Activated naive CD4-positive, alpha-beta T cell treated with anti-CD3 and anti-CD28 coated beads, Interleukin-2, amount 50 U/mL, for 24 hours (primary cell): ENCODE data around the gene HAP1.
A peak's percentile ranks its signal among the peaks of the same experiment; 100 is the strongest.
"Not testable (repeated sequence)": the region's sequence is repeated elsewhere in the genome, so short reads cannot be mapped to it uniquely, and the experiment has no call there.

ENCODE experiments used
- H3K27ac Mint-ChIP-seq: one replicate; pipeline ENCODE4 v1.8.0; 2021; ENCODE audit warnings: mild to moderate bottlenecking, mixed read lengths
- H3K27me3 Mint-ChIP-seq: one replicate; pipeline ENCODE4 v1.8.0; 2021; ENCODE audit warnings: mixed read lengths
- H3K36me3 Mint-ChIP-seq: one replicate; pipeline ENCODE4 v1.8.0; 2021; ENCODE audit warnings: mixed read lengths
- H3K4me1 Mint-ChIP-seq: one replicate; pipeline ENCODE4 v1.8.0; 2021; ENCODE audit warnings: mixed read lengths
- H3K4me3 Mint-ChIP-seq: one replicate; pipeline ENCODE4 v1.8.0; 2021; ENCODE audit warnings: mild to moderate bottlenecking, mixed read lengths
- H3K9me3 Mint-ChIP-seq: one replicate; pipeline ENCODE4 v1.8.0; 2021; ENCODE audit warnings: mixed read lengths

The HAP1 gene

GRCh38 chr17:41717408-41718286 lies 16.8 kb downstream of the HAP1 start:
- Mint-ChIP-seq H3K4me3 (no peak overlapping the region), H3K27ac (no peak overlapping the region), H3K9me3 (no peaks in the 10 kb centered on the region), H3K27me3 (no peaks in the 10 kb centered on the region), H3K4me1 (peaks cover 4% of the 10 kb centered on the region), H3K36me3 (no peaks in the 10 kb centered on the region)

GRCh38 chr17:41711669-41712400 lies 22.6 kb downstream of the HAP1 start, which contains the start of gene GAST:
Gene GAST (plus strand): TSS chr17:41712331. CDS start chr17:41715437, 3,106 bp downstream.
- H3K4me3 Mint-ChIP-seq = no peak within 1 kb of the TSS
- peaks cover 5% of the 10 kb centered on the region for H3K27me3 Mint-ChIP-seq
- H3K27ac Mint-ChIP-seq = no peak within 1 kb of the TSS
- no peaks in the 10 kb centered on the region for H3K36me3 Mint-ChIP-seq
- H3K9me3 Mint-ChIP-seq = no peaks in the 10 kb centered on the region
- H3K4me1 Mint-ChIP-seq = peaks cover 7% of the 10 kb centered on the region

- Mint-ChIP-seq H3K4me3 (no peak overlapping the region), H3K27ac (no peak overlapping the region), H3K27me3 (peaks cover 5% of the 10 kb centered on the region), H3K36me3 (no peaks in the 10 kb centered on the region), H3K4me1 (peaks cover 7% of the 10 kb centered on the region), H3K9me3 (no peaks in the 10 kb centered on the region)
These were observed 23.9 kb downstream of the HAP1 start for GRCh38 chr17:41710472-41711090.

GRCh38 chr17:41707803-41708669 lies 26.4 kb downstream of the HAP1 start:
- no peak overlapping the region for H3K4me3 Mint-ChIP-seq
- H3K27ac Mint-ChIP-seq = no peak overlapping the region
- H3K36me3 Mint-ChIP-seq = no peaks in the 10 kb centered on the region
- no peaks in the 10 kb centered on the region for H3K9me3 Mint-ChIP-seq
- H3K4me1 Mint-ChIP-seq = peaks cover 7% of the 10 kb centered on the region
- peaks cover 5% of the 10 kb centered on the region for H3K27me3 Mint-ChIP-seq

- Mint-ChIP-seq H3K4me3 (no peak overlapping the region), H3K27ac (peak overlapping the region; percentile 20), H3K27me3 (no peaks in the 10 kb centered on the region)
These were observed 29.0 kb downstream of the HAP1 start for GRCh38 chr17:41705271-41705991.

DNA sequence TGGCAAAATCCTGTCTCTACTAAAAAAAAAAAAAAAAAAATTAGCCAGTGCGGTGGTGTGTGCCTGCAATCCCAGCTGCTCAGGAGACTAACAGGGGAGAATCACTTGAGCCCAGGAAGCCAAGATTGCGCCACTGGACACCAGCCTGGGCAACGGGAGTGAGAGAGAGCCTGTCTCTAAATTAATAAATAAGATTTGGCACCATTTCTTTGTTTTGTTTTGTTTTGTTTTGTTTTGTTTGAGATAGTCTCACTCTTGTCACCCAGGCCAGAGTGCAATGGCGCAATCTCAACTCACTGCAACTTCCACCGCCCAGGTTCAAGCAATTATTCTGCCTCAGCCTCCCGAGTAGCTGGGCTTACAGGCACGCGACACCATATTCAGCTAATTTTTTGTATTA lies 31.7 kb downstream of the HAP1 start:
- no peak overlapping the region for H3K4me3 Mint-ChIP-seq
- H3K4me1 Mint-ChIP-seq = no peaks in the 10 kb centered on the region
- no peaks in the 10 kb centered on the region for H3K27me3 Mint-ChIP-seq
- no peak overlapping the region for H3K27ac Mint-ChIP-seq
- no peaks in the 10 kb centered on the region for H3K36me3 Mint-ChIP-seq
- no peaks in the 10 kb centered on the region for H3K9me3 Mint-ChIP-seq

More at GRCh38 chr17:41705271-41705991, 29.0 kb downstream of the HAP1 start:
- Mint-ChIP-seq H3K36me3 (no peaks in the 10 kb centered on the region), H3K9me3 (no peaks in the 10 kb centered on the region), H3K4me1 (peaks cover 1% of the 10 kb centered on the region)

GRCh38 chr17:41700843-41701242 lies 33.6 kb downstream of the HAP1 start:
- not testable (repeated sequence) for H3K9me3 Mint-ChIP-seq, H3K4me1 Mint-ChIP-seq, H3K4me3 Mint-ChIP-seq, H3K27ac Mint-ChIP-seq, H3K27me3 Mint-ChIP-seq, H3K36me3 Mint-ChIP-seq

GRCh38 chr17:41697122-41697962 lies 37.1 kb downstream of the HAP1 start:
- peaks cover 9% of the 10 kb centered on the region for H3K36me3 Mint-ChIP-seq
- H3K27me3 Mint-ChIP-seq = no peaks in the 10 kb centered on the region
- peaks cover 20% of the 10 kb centered on the region for H3K4me1 Mint-ChIP-seq
- no peak overlapping the region for H3K27ac Mint-ChIP-seq
- H3K9me3 Mint-ChIP-seq = no peaks in the 10 kb centered on the region
- H3K4me3 Mint-ChIP-seq = no peak overlapping the region

DNA sequence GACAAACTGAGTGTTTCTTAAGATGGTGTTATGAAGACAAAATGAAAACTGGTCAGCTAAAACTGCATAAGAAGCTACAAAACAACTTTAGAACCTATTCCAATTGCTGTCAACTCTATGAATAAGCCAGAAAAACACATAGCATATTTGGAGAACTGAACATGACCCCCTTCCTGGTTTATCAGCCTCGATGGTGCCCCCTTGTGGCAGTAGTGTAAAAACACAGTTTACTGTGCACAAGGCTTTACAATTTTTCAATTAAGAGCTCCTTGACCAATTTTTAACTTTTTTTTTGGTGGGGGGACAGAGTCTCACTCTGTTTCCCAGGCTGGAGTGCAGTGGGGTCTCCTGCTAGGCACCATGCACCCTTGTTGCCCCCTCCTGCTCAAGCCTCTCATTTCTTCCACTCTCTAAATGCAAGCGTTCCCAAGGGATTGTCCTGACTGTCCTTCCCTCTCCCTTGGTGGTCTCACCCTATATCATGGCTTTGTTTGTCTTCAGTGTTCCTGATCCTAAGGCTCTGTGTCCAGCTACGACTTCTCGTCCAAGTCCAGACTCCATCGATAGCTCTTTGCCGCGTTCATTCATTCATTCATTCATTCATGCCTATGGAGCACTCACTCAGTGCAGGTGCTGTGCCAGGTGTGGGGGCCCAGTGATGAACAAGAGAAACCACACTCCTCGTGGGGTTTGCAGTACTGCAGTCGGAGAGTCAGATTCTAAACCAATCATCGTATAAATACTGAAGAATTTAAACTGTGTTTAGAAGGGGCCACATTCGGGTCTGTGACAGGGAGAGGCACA lies 38.3 kb downstream of the HAP1 start:
- Mint-ChIP-seq H3K27me3 (no peaks in the 10 kb centered on the region), H3K27ac (peak overlapping the region; percentile 46), H3K36me3 (peaks cover 17% of the 10 kb centered on the region), H3K4me3 (no peak overlapping the region), H3K9me3 (no peaks in the 10 kb centered on the region), H3K4me1 (peaks cover 29% of the 10 kb centered on the region)

DNA sequence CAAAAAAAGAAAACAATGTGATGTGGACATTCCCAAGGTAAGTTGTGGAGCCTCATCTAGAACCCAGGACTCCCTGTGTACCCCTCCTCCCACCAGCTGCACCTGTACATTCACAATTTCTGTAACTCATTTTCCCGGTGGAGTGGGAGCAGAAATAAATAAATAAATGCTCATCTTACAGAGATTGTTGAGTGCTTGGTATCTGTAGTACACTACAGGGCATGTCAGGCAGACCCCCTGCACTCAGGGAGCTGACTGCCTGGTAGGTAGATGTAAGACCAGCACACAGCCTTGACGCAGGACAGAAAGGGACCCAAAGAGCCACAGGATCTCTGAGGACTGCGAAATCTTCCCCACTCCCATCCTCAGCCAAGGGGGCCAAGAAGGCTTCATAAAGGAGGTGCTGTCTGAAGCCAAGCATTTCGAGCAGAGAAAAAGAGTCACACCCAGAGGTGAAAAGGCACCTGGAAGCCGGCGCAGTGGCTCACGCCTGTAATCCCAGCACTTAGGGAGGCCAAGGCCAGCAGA lies 39.2 kb downstream of the HAP1 start:
- H3K4me3 Mint-ChIP-seq = no peak overlapping the region
- no peaks in the 10 kb centered on the region for H3K27me3 Mint-ChIP-seq
- H3K4me1 Mint-ChIP-seq = peaks cover 29% of the 10 kb centered on the region
- peaks cover 25% of the 10 kb centered on the region for H3K36me3 Mint-ChIP-seq
- H3K9me3 Mint-ChIP-seq = no peaks in the 10 kb centered on the region
- peak overlapping the region; percentile 35 for H3K27ac Mint-ChIP-seq

- Mint-ChIP-seq H3K27ac (peak overlapping the region; percentile 89), H3K27me3 (no peaks in the 10 kb centered on the region), H3K36me3 (peaks cover 33% of the 10 kb centered on the region)
These were observed 41.5 kb downstream of the HAP1 start for GRCh38 chr17:41692722-41693521.

DNA sequence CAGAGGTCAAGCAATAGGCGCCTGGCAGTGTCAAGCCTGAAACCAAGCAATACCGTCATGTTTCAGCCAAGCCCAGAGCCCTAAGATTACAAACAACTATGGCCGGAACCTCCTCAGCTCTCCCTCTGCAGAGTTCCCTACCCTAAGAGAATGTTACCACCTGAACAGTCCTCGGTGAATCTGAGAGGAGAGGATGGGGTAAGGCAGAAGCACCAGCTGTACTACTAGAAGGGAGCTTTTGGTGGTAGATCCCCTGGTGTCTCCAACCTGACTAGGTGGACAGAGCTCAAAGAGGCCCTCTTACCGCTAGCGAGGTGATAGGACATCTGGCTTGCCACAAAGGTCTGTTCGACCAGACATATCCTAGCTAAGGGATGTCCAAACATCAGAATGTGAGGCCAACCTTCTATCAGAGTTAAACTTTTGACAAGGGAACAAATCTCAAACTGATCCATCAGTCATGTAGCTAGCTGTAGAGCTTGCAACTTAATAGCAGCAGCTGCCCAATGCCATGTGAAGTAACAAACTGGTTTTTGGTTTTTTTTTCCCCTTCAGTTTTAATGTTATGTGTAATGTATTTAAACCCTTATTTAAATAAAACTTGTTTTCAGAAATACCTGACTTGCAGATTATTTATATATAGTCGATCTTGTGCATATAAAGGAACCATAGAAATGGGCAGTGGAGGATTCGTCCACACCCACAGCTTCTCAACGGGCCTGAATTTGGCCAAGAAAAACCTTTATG lies 43.2 kb downstream of the HAP1 start:
- Mint-ChIP-seq H3K36me3 (peaks cover 33% of the 10 kb centered on the region), H3K27ac (peak overlapping the region; percentile 89), H3K9me3 (no peaks in the 10 kb centered on the region), H3K4me1 (peaks cover 36% of the 10 kb centered on the region), H3K4me3 (peak overlapping the region; percentile 99), H3K27me3 (no peaks in the 10 kb centered on the region)

More at GRCh38 chr17:41692722-41693521, 41.5 kb downstream of the HAP1 start:
- H3K9me3 Mint-ChIP-seq = no peaks in the 10 kb centered on the region
- H3K4me3 Mint-ChIP-seq = peak overlapping the region; percentile 99
- peaks cover 35% of the 10 kb centered on the region for H3K4me1 Mint-ChIP-seq
